Measurements from ENCODE around the gene CCDC93.

The CCDC93 gene, protein sequence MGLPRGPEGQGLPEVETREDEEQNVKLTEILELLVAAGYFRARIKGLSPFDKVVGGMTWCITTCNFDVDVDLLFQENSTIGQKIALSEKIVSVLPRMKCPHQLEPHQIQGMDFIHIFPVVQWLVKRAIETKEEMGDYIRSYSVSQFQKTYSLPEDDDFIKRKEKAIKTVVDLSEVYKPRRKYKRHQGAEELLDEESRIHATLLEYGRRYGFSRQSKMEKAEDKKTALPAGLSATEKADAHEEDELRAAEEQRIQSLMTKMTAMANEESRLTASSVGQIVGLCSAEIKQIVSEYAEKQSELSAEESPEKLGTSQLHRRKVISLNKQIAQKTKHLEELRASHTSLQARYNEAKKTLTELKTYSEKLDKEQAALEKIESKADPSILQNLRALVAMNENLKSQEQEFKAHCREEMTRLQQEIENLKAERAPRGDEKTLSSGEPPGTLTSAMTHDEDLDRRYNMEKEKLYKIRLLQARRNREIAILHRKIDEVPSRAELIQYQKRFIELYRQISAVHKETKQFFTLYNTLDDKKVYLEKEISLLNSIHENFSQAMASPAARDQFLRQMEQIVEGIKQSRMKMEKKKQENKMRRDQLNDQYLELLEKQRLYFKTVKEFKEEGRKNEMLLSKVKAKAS

GRCh38 chr2:118013724-118014491 lies at the start of gene CCDC93:
CCDC93 (minus strand) TSS chr2:118014070; CDS start chr2:118013995, 75 bp downstream.
- peak; percentile 71 for DNase-seq

DNA sequence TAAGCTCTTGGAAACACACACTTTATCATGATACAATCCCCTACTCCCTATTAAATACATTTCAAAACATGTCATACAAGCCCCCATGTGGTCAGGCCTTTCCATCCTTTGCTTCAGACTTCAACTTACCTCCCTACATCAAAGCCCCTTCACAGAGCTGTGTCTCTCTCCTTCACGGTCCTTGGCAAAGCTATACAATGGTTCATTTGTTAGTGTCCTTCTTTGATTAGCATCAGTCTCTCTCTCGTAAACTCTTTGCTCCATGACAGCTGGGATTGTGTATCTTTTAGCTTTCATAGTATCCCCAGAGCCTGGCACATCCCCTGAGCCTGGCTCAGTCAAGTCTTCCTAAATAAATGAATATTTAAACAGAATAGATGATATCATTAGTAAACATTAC lies 48.8 kb upstream of the CCDC93 start:
- DNase-seq = no peak

- DNase-seq = no peak
Observed at GRCh38 chr2:118062048-118062447, 48.2 kb upstream of the CCDC93 start.

DNA sequence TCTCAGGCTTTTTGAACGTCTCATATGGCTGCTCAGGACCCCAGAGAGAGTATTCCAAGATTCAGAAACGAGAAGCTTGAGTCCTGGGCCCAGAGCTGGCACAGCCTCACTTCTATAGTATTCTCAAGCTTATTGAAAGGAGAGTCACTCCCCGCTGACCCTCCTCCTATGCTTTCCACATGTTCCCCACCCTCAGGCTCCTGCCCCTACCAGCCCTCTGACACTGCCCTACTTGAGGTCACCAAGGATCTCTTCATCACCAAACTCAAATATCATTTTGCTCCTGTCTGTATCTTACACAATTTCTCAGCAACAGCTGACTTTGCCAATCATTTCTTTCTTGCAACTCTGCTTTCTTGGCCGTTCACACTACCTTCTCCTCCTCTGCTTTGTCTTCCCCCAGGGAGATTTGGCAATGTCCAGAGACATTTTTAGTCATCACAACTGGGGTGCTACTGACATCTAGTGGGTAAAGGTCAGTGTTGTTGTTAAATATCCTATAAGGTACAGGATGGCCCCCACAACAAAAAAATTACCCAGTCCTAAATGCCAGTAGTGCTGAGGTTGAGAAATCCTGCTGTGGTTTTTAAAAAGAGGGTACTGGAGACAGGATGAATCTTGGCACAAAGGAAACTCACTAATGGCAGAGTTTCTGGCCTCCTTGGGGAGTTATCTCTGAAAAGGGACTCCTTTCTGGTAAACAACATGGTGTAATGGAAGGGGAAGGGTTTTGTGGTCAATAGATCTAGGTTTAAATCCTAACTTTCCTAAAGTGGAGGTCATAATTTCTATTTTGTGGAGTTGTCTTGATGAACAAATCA lies 47.5 kb upstream of the CCDC93 start:
- no peak for DNase-seq

- no peak for DNase-seq
Observed at GRCh38 chr2:118059919-118060478, 46.1 kb upstream of the CCDC93 start.

GRCh38 chr2:118058951-118059350 lies 45.1 kb upstream of the CCDC93 start:
- DNase-seq = no peak

DNA sequence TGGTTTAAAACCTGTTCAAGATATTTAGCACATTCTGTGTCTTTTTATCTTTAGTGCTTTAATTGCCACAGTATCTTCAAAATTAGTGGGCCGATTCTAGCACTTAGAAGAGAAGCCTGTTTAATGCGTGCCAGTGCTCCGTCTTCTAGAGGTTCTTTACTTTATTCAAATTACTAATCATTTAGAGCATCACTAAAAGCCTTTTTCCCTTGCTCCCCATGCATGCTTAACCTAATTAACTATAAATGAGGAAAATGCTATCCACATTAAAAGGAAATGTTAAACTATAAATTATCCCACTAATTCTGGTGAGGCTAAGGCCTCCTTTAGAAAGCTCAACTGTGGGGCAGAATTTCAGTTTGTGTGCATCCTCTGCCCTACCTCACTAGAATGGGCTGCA lies 42.9 kb upstream of the CCDC93 start:
- no peak for DNase-seq

GRCh38 chr2:118056165-118056534 lies 42.3 kb upstream of the CCDC93 start:
- DNase-seq = no peak

GRCh38 chr2:118055512-118056164 lies 41.8 kb upstream of the CCDC93 start:
- no peak for DNase-seq

DNA sequence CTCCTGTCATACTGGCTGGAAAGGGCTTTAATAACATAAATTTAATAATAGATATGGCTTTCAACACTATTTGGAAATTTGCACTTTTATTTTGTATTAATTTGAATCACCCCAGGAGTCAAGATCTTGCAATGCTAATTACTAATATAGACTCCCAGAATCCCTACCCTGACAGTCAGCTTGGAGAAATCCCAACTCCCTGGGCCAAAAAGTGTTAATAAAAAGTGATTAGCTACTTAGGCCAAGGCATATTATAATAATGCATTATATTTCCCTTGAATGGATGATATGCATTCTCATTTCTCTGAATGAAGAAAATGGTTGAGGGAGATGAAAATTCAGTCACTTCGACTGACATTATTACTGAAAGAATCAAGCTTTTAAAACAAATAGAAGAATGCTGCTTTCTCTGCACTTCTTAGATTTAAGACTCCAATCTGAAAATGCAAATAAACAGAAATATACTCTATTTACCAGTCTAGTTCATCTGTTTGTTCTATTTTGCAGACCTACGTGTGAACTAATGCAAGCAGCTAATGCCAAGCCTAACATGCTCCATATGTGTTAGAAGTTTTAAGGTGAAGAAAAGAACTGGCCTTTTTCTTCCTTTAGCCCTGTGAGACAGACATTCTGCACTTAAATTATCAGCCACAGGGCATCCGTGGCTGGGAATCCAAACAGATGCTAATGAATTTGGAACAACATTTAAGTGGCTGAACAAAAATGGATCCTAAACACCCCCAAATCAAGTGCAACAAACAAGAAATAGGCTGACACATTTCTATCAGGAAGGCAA lies 40.5 kb upstream of the CCDC93 start:
- DNase-seq = no peak

DNA sequence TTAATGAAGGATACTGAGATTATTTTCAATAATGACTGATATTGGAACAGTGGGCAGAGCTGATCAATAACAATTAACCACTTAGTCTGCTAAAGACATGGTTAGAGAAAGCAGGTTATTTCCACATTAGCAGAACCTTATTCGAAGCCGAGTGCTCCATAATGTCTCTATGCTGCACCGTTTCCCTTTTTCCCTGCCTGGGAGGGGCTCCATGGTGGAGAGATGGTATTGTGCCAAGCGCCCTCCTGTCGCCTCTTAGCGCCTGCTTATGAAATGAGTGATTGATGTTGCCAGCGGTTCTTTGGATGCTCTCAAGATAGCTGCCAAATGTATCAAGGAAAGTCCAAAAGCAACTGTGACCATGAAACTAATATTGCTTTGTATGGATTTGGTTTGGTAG lies 39.8 kb upstream of the CCDC93 start:
- DNase-seq = no peak

DNA sequence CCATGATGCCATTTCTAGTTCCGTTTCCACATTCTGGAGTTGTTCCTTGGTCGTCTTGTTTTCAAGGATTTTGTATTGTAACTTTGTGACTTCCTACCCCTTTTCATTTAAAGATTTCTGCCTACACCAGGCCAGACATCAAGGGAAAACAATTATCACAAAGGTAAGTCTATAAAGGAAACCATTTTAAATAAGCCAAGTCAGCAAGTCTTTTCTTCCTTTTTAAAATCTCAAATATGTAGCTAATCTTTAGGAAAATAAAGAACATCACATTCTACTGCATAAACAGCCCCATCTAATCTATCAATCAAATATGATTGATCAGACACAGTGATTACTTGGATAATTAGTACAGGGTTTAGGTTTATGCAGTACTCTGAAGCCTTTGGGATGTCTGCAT lies 38.6 kb upstream of the CCDC93 start:
- DNase-seq = no peak

- no peak for DNase-seq
Observed at GRCh38 chr2:118051826-118052358, 38.0 kb upstream of the CCDC93 start.

- no peak for DNase-seq
Observed at GRCh38 chr2:118050974-118051373, 37.1 kb upstream of the CCDC93 start.

DNA sequence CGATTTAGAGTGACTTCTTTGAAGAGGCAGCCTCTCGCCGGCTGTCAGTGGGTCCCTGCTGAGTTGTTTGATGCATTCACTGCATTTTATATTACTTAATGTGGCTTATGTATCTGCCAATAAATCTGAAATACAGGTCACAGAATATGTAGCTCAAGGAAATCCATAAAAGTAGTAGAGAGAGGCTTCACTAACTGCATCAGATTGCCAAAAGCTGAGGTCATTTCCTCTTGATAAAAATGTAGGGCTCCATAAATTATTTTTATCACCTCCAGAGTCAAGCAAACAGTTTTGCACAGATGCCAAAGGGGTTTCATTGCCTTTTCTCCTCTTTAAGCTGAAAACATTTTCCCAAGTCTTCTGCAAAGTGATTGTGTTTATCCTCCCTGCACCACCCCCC lies 36.5 kb upstream of the CCDC93 start:
- no peak for DNase-seq

- DNase-seq = no peak
Observed at GRCh38 chr2:118049816-118050140, 35.9 kb upstream of the CCDC93 start.

DNA sequence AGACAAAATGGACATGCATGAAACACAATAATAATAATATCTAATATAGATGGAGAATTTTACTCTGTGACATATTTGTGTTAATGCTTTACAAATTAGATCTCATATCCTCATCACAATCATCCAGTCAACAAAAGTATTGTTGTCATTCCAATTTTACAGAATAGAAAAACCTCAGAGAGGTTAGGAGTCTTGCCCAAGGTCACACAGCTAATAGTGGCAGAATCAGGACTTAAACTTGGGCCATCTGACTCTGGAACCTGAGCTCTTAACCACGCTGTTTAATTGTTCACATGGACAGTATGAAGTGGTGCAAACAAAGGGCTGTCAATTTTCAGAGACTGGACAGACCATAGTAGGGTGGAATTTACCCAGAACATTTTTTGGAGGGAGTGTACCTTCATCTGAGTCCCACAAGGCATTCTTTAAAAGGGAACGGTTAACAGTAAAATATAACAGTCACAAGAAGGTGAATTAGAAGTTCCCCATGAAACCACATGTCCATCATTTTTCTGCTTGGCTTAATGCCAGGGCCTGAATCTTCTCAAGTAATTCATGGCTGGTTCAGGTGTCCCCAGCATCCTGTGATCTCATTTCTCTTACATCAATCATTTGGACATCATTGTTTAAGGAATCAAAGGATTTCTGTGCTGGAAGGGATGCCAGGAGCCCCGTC lies 35.4 kb upstream of the CCDC93 start:
- DNase-seq = no peak

- DNase-seq = no peak
Observed at GRCh38 chr2:118048401-118048800, 34.5 kb upstream of the CCDC93 start.

- no peak for DNase-seq
Observed at GRCh38 chr2:118047380-118047826, 33.5 kb upstream of the CCDC93 start.

GRCh38 chr2:118046634-118047210 lies 32.9 kb upstream of the CCDC93 start:
- DNase-seq = peak; percentile 40

All from NCI-H510A treated with DMSO at 0.1 percent for 48 hours (cell line).